ENCODE measurements around the gene STX1B.

DNA sequence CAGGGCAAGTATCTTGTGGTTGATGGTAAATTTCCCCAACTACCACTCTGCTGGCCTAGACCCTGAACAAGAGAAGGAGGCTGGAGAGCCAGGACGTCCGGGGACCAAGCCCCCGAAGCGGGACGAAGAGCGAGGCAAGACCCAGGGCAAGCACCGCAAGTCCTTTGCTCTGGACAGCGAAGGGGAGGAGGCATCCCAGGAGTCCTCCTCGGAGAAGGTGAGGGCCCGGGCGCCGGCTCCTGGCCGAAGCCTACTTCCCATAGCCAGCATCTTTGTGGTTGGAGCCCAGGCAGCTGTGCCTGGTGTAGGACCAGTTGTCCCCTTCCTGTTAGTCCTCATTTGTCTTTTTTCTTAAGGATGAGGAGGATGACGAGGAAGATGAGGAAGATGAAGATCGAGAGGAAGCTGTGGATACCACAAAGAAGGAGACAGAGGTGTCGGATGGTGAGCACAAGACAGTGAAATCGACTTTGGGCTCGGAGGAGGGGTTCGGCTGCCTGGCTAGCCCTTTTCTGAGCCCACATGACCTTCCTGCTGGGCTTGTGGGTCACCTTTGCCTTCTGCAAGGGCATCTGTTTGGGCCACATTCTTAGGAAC lies 41.1 kb downstream of the STX1B start:
- TF ChIP-seq EZH2phosphoT487 (IDR thresholded peaks at IDR 0.05; ENCODE audit: borderline replicate concordance, low read depth, low read length), result no peak
- TF ChIP-seq, protein P1, sequence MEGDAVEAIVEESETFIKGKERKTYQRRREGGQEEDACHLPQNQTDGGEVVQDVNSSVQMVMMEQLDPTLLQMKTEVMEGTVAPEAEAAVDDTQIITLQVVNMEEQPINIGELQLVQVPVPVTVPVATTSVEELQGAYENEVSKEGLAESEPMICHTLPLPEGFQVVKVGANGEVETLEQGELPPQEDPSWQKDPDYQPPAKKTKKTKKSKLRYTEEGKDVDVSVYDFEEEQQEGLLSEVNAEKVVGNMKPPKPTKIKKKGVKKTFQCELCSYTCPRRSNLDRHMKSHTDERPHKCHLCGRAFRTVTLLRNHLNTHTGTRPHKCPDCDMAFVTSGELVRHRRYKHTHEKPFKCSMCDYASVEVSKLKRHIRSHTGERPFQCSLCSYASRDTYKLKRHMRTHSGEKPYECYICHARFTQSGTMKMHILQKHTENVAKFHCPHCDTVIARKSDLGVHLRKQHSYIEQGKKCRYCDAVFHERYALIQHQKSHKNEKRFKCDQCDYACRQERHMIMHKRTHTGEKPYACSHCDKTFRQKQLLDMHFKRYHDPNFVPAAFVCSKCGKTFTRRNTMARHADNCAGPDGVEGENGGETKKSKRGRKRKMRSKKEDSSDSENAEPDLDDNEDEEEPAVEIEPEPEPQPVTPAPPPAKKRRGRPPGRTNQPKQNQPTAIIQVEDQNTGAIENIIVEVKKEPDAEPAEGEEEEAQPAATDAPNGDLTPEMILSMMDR (conservative IDR thresholded peaks at IDR 0.05; ENCODE audit: low read length), result no peak
